ENCODE results near the gene IFT122. TPM values are rescaled to one million over a fixed set of nuclear protein-coding genes. Genes with fewer than 3 reads are reported as not detected.

Gene IFT122
- total and polyA plus RNA-seq, 2 experiments from 2014 or later, result 10.2 to 38.8 TPM

- TF ChIP-seq ZNF462 (CRISPR knock-in tag; IDR thresholded peaks at IDR 0.05) (no peak), POLR2AphosphoS5 (IDR thresholded peaks at IDR 0.05; ENCODE audit: low read depth) (no peak)
These were observed 20.5 kb upstream of the IFT122 start (continued) for GRCh38 chr3:129419476-129419875.

- DNase-seq (ENCODE audit: low spot score) (no peak), ATAC-seq (no peak)
- Histone ChIP-seq H3K4me1 (ENCODE audit: insufficient read depth) (peaks cover 21% of the 10 kb centered on the region), H3K79me2 (replicated peaks; ENCODE audit: insufficient read depth) (no peaks in the 10 kb centered on the region), H3K4me3 (no peak overlapping the region), H3K36me3 (ENCODE audit: insufficient read depth) (no peaks in the 10 kb centered on the region), H3K9me2 (ENCODE audit: insufficient read depth) (0 out of 2 replicates have a peak, but pooled peaks cover 3% of the 10 kb centered on the region), H2AFZ (no peak overlapping the region), H3K27me3 (ENCODE audit: insufficient read depth) (no peaks in the 10 kb centered on the region), H3K27ac (ENCODE audit: low read depth) (no peak overlapping the region), H3F3A (replicated peaks; ENCODE audit: low read depth) (0 out of 2 replicates have a peak, but pooled peaks cover 3% of the 10 kb centered on the region), H3K4me2 (no peak overlapping the region), H4K20me1 (replicated peaks; ENCODE audit: insufficient read depth) (no peaks in the 10 kb centered on the region)
- H3K27me3 Mint-ChIP-seq (ENCODE audit: insufficient read depth, low read depth, poor library complexity), result peaks cover 14% of the 10 kb centered on the region
- no peaks in the 10 kb centered on the region; the same call in 2 of the 3 replicates for H3K9me3 Mint-ChIP-seq
- H3K4me1 Mint-ChIP-seq, result peaks cover 37% of the 10 kb centered on the region
- no peak overlapping the region for H3K27ac Mint-ChIP-seq
- no peaks in the 10 kb centered on the region for H3K36me3 Mint-ChIP-seq (ENCODE audit: low read depth)
- H3K4me3 Mint-ChIP-seq, result no peak overlapping the region
- no peak for TF ChIP-seq EZH2phosphoT487 (IDR thresholded peaks at IDR 0.05; ENCODE audit: unreplicated experiment)
- no peak for TF ChIP-seq ZNF114 (CRISPR knock-in tag; IDR thresholded peaks at IDR 0.05)
- no peak for TF ChIP-seq JUNB (IDR thresholded peaks at IDR 0.05; ENCODE audit: unreplicated experiment)
- TF ChIP-seq ZNF462 (CRISPR knock-in tag; IDR thresholded peaks at IDR 0.05), result no peak
- TF ChIP-seq POLR2AphosphoS5 (IDR thresholded peaks at IDR 0.05; ENCODE audit: low read depth), result no peak
- no peak for TF ChIP-seq EZH2 (IDR thresholded peaks at IDR 0.05; ENCODE audit: low read depth, unreplicated experiment)
- TF ChIP-seq, protein P1, sequence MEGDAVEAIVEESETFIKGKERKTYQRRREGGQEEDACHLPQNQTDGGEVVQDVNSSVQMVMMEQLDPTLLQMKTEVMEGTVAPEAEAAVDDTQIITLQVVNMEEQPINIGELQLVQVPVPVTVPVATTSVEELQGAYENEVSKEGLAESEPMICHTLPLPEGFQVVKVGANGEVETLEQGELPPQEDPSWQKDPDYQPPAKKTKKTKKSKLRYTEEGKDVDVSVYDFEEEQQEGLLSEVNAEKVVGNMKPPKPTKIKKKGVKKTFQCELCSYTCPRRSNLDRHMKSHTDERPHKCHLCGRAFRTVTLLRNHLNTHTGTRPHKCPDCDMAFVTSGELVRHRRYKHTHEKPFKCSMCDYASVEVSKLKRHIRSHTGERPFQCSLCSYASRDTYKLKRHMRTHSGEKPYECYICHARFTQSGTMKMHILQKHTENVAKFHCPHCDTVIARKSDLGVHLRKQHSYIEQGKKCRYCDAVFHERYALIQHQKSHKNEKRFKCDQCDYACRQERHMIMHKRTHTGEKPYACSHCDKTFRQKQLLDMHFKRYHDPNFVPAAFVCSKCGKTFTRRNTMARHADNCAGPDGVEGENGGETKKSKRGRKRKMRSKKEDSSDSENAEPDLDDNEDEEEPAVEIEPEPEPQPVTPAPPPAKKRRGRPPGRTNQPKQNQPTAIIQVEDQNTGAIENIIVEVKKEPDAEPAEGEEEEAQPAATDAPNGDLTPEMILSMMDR (conservative IDR thresholded peaks at IDR 0.05; ENCODE audit: low read depth in 2 of 2), result no peak
These were observed 18.7 kb upstream of the IFT122 start for GRCh38 chr3:129421236-129421883.
